Right atrium auricular region (tissue), 2 donors: ENCODE measurements around the gene RBM17. TPM values are rescaled to one million over a fixed set of nuclear protein-coding genes. Genes with fewer than 3 reads are reported as not detected.

Source experiments
- DNase-seq: peaks from one replicate; pipeline ENCODE4 v3.0.0-alpha.2; 2019; ENCODE audit warnings: low spot score
- H3K27ac ChIP-seq, 2 donors: fragments of 200-600 bp; sonication (generic); 1 replicate in 1 of 2; 2 replicates in 1 of 2; pipeline ENCODE4 v1.5.1; 2016 to 2019
- H3K27me3 ChIP-seq, 2 donors: fragments of 200-600 bp; sonication (generic); one replicate each; pipeline versions ENCODE4 v1.5.1 to v1.6.0; 2017 to 2019
- H3K36me3 ChIP-seq: fragments of 200-600 bp; sonication (generic); one replicate; pipeline ENCODE4 v1.5.1; 2016
- H3K4me1 ChIP-seq, 2 donors: fragments of 200-600 bp; sonication (generic); one replicate each; pipeline versions ENCODE4 v1.5.1 to v1.6.0; 2017 to 2019
- H3K4me3 ChIP-seq, 2 donors: fragments of 200-600 bp; sonication (generic); 1 replicate in 1 of 2; 2 replicates in 1 of 2; pipeline ENCODE4 v1.5.1; 2017 to 2019; ENCODE audit warnings: mild to moderate bottlenecking in 1 of 2, moderate library complexity in 1 of 2
- H3K9me3 ChIP-seq, 2 donors: fragments of 200-600 bp; sonication (generic); one replicate each; pipeline ENCODE4 v1.5.1; 2019
- total RNA-seq, 2 donors: library from RNA; depleted of rRNA; stranded (reverse); fragments of >200 nt; gene quantifications; one replicate each; pipeline ENCODE4 v1.1.0, GENCODE V29; 2016
- TF ChIP-seq, protein P1 (sequence below), 2 donors: fragments of 200-600 bp; sonication (generic); IDR thresholded peaks; one replicate each; pipeline ENCODE4 v1.5.1; 2019; ENCODE audit warnings: antibody characterized with exemption in 2 of 2

The RBM17 gene
- total RNA-seq, 2 donors from 2014 or later: 27.4 to 30.1 TPM

DNA sequence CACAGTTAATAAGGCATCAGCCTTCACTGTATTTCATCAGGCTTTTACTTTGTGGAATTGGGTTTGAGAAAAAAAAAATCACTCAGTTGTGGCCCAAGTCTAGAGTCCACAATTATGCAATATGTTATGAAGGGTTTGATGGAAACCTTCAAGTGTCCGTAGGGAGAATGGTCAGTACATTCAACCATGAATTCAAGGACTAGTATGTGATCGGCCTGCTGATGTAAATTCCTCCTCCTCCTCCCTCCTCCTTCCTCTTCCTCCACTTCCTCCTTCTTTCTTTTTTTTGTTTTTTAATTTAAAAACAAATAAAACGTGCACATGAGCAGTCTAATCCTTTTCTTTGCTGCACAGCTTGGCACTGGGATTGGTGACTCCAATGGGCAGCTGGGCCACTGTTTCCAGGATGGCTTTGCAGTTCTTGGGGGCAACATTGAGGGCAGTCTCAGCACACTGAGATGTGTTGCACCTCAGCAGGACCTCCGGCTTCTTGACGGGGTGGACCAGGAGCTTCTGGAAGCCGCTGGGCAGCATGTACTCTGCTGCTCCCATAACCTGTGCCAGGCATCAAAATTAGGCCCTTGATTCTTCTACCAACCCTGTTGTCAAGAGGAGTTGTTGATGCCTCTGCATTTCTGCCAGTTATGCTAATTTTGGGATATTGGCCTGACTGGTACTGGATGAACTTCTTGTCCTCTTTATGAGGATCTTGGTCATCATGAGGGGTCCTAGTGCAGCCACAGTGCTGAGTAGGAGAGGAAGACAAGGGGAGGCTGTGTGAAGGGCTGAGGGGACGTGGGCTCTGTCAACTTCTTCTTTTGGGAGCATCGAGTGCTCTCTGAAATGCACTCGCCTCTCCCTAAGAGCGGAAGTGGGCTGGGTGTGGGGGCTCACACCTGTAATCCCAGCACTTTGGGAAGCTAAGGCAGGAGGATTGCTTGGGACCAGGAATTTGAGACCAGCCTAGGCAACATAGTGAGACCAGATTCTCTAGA lies 17.4 kb upstream of the RBM17 start:
- Histone ChIP-seq H3K9me3 (no peaks in the 10 kb centered on the region), H3K27ac (no peak overlapping the region), H3K4me3 (no peak overlapping the region), H3K4me1 (no peaks in the 10 kb centered on the region), H3K36me3 (no peaks in the 10 kb centered on the region), H3K27me3 (no peaks in the 10 kb centered on the region)
- TF ChIP-seq, protein P1, sequence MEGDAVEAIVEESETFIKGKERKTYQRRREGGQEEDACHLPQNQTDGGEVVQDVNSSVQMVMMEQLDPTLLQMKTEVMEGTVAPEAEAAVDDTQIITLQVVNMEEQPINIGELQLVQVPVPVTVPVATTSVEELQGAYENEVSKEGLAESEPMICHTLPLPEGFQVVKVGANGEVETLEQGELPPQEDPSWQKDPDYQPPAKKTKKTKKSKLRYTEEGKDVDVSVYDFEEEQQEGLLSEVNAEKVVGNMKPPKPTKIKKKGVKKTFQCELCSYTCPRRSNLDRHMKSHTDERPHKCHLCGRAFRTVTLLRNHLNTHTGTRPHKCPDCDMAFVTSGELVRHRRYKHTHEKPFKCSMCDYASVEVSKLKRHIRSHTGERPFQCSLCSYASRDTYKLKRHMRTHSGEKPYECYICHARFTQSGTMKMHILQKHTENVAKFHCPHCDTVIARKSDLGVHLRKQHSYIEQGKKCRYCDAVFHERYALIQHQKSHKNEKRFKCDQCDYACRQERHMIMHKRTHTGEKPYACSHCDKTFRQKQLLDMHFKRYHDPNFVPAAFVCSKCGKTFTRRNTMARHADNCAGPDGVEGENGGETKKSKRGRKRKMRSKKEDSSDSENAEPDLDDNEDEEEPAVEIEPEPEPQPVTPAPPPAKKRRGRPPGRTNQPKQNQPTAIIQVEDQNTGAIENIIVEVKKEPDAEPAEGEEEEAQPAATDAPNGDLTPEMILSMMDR (IDR thresholded peaks at IDR 0.05): no peak
- DNase-seq: no peak

DNA sequence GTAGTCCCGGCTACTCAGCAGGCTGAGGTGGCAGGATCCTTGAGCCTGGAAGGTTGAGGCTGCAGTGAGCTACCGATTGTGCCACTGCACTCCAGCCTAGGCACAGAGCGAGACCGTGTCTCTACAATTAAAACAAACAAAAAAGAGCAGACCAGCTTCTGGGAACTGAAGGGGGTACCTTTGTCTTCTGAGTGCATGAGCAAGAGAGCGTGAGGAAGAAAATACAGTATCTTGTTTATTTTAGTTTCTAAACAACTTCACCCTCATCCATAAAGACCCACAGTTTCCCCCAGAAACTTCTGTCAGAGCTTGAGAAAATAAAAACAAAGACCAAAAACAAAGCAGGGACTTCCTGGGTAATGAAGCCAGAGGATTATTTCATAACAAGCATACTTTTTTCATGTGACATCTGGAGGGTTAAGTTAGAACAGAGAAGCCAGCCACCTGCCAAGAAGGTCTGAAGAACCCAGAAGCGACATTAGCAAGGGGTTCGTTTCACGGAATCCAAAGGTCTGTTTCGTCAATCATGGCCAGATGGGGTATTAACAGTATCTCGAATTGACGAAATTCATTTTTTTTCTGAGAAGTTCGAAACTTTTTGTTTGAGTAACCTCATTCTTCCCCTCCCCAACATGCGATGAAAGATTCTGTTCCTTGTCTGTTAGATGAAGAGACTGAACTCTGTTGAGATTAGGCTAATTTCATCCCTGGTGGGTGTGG lies 16.5 kb upstream of the RBM17 start:
- Histone ChIP-seq H3K4me1 (no peaks in the 10 kb centered on the region), H3K4me3 (no peak overlapping the region), H3K27ac (no peak overlapping the region), H3K27me3 (no peaks in the 10 kb centered on the region), H3K36me3 (no peaks in the 10 kb centered on the region), H3K9me3 (no peaks in the 10 kb centered on the region)
- TF ChIP-seq, protein P1 (IDR thresholded peaks at IDR 0.05): no peak
- DNase-seq: no peak

DNA sequence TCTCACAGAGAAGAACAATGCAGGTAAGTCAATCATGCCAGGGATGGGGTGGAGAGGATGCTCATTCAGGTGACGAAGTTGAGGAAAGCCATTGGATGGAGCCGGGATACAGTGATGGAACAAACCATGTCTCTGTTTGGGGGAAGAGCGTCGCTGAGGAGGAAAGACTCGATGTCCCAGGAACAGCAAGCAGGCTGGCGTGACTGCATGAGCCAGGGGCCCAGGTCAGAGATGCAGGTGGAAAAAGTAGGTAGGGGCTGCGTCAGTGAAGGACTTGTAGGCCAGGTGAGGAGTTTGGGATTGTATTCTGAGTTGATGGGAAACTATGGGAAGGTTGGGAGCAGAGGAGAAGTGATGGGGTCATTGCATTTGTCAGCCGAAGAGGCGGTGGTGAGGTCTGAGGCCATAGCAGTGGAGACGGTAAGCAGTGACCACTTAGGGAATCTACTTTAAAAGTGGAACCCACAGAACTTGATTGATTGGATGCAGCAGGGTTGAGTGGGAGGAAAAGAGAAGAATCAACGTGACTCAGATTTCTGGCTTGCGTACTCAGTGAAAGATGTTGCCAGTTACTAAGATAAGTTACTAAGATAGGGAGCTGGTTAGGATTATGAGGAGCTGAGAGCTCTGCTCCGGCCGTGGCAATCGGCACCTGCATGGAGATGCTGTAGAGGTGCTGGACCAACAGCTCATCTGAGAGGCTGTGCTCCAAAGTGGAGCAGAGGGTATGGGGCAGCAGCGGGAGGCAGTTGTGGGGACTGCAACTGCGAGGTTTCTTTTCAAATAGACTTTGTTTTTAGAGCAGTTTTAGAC lies 14.1 kb upstream of the RBM17 start:
- no peaks in the 10 kb centered on the region for H3K36me3 ChIP-seq
- H3K9me3 ChIP-seq: no peaks in the 10 kb centered on the region
- DNase-seq: no peak
- H3K27ac ChIP-seq: no peak overlapping the region
- H3K27me3 ChIP-seq: no peaks in the 10 kb centered on the region
- no peak overlapping the region for H3K4me3 ChIP-seq
- H3K4me1 ChIP-seq: no peaks in the 10 kb centered on the region
- TF ChIP-seq, protein P1 (IDR thresholded peaks at IDR 0.05): no peak

- no peak for DNase-seq
- H3K4me1 ChIP-seq: no peaks in the 10 kb centered on the region
- no peak overlapping the region for H3K4me3 ChIP-seq
- no peaks in the 10 kb centered on the region for H3K36me3 ChIP-seq
- peaks cover 0 to 3% of the 10 kb centered on the region in 2 donors for H3K9me3 ChIP-seq
- TF ChIP-seq, protein P1 (IDR thresholded peaks at IDR 0.05): no peak
- no peak overlapping the region for H3K27ac ChIP-seq
- no peaks in the 10 kb centered on the region for H3K27me3 ChIP-seq
These were observed 11.7 kb upstream of the RBM17 start for GRCh38 chr10:6077071-6077675.

GRCh38 chr10:6079044-6079443 lies 9.8 kb upstream of the RBM17 start:
- Histone ChIP-seq H3K4me1 (peaks cover 0 to 15% of the 10 kb centered on the region in 2 donors), H3K36me3 (no peaks in the 10 kb centered on the region), H3K27me3 (no peaks in the 10 kb centered on the region), H3K27ac (no peak overlapping the region), H3K9me3 (peaks cover 0 to 3% of the 10 kb centered on the region in 2 donors), H3K4me3 (no peak overlapping the region)
- TF ChIP-seq, protein P1 (IDR thresholded peaks at IDR 0.05): no peak
- DNase-seq: no peak
